HepG2 (cell line): ENCODE results near the gene FAM221B. TPM values are rescaled to one million over a fixed set of nuclear protein-coding genes. Genes with fewer than 3 reads are reported as not detected.

Experiments used
- BCL6 ChIP-seq: IDR thresholded peaks from 2 replicates; pipeline ENCODE4 v1.6.1; 2016; ENCODE audit warnings: missing genetic modification reagents, missing compliant biosample characterization
- FIP1L1 ChIP-seq: fragments of 200-400 bp; formaldehyde crosslinking; IDR thresholded peaks from 2 replicates; pipeline ENCODE4 v1.6.1; 2018; ENCODE audit warnings: low read depth, mild to moderate bottlenecking, low read length, moderate library complexity, borderline replicate concordance; ENCODE audit not compliant: insufficient read depth
- FUBP1 ChIP-seq: sonication (generic); formaldehyde crosslinking; IDR thresholded peaks from 2 replicates; pipeline ENCODE4 v1.5.1; 2020; ENCODE audit warnings: missing genetic modification reagents, mild to moderate bottlenecking, borderline replicate concordance
- GTF2F1 ChIP-seq: fragments of 150-350 bp; IDR thresholded peaks from 2 replicates; pipeline ENCODE4 v1.6.1; 2014; ENCODE audit warnings: low read length
- HHEX ChIP-seq: IDR thresholded peaks from 2 replicates; pipeline ENCODE4 v1.6.1; 2016; ENCODE audit warnings: control low read depth
- HMGA1 ChIP-seq: sonication (generic); formaldehyde crosslinking; conservative IDR thresholded peaks from 2 replicates; pipeline ENCODE4 v1.4.0; 2020; ENCODE audit warnings: missing genetic modification reagents
- HOXA7 ChIP-seq: sonication (generic); formaldehyde crosslinking; IDR thresholded peaks from 2 replicates; pipeline ENCODE4 v1.8.1; 2022; ENCODE audit warnings: mild to moderate bottlenecking, missing genetic modification reagents, moderate library complexity
- KLF13 ChIP-seq: sonication (generic); formaldehyde crosslinking; IDR thresholded peaks from 2 replicates; pipeline ENCODE4 v1.4.0; 2020; ENCODE audit warnings: mild to moderate bottlenecking, missing genetic modification reagents
- KLF6 ChIP-seq: IDR thresholded peaks from 2 replicates; pipeline ENCODE4 v1.8.0; 2016; ENCODE audit warnings: missing biosample characterization, missing genetic modification reagents
- MAFF ChIP-seq: IDR thresholded peaks from 2 replicates; pipeline ENCODE4 v1.6.1; 2011; ENCODE audit warnings: low read depth, low read length, improper control_type of control experiment
- MED1 ChIP-seq: sonication (generic); formaldehyde crosslinking; IDR thresholded peaks from 2 replicates; pipeline ENCODE4 v1.4.0; 2020; ENCODE audit warnings: missing genetic modification reagents
- NFATC3 ChIP-seq: sonication (generic); formaldehyde crosslinking; IDR thresholded peaks from 2 replicates; pipeline ENCODE4 v1.5.1; 2020; ENCODE audit warnings: mild to moderate bottlenecking, missing genetic modification reagents
- RXRB ChIP-seq: IDR thresholded peaks from 2 replicates; pipeline ENCODE4 v1.6.1; 2016; ENCODE audit warnings: borderline replicate concordance, missing genetic modification reagents, missing compliant biosample characterization
- SMYD3 ChIP-seq: sonication (generic); formaldehyde crosslinking; IDR thresholded peaks from 2 replicates; pipeline ENCODE4 v1.8.1; 2023; ENCODE audit warnings: mild to moderate bottlenecking, missing genetic modification reagents
- SNAPC5 ChIP-seq: sonication (generic); formaldehyde crosslinking; IDR thresholded peaks from 2 replicates; pipeline ENCODE4 v1.8.1; 2023; ENCODE audit warnings: mild to moderate bottlenecking, missing genetic modification reagents, borderline replicate concordance
- SP140L ChIP-seq: sonication (generic); formaldehyde crosslinking; IDR thresholded peaks from 2 replicates; pipeline ENCODE4 v1.4.0; 2020; ENCODE audit warnings: missing genetic modification reagents, borderline replicate concordance
- SRSF9 ChIP-seq: fragments of 200-400 bp; formaldehyde crosslinking; IDR thresholded peaks from 2 replicates; pipeline ENCODE4 v1.6.1; 2018; ENCODE audit warnings: borderline replicate concordance, mild to moderate bottlenecking, low read depth, low read length; ENCODE audit not compliant: insufficient read depth, poor library complexity, severe bottlenecking
- U2AF2 ChIP-seq: fragments of 200-400 bp; formaldehyde crosslinking; IDR thresholded peaks from 2 replicates; pipeline ENCODE4 v1.6.1; 2017; ENCODE audit warnings: low read depth, mild to moderate bottlenecking, low read length
- ZNF121 ChIP-seq: sonication (generic); formaldehyde crosslinking; IDR thresholded peaks from 2 replicates; pipeline ENCODE4 v1.5.0; 2020; ENCODE audit warnings: mild to moderate bottlenecking, missing genetic modification reagents
- ZNF337 ChIP-seq: sonication (generic); formaldehyde crosslinking; IDR thresholded peaks from 2 replicates; pipeline ENCODE4 v1.5.1; 2020; ENCODE audit warnings: missing genetic modification reagents, low read depth, mild to moderate bottlenecking, borderline replicate concordance
- ZNF557 ChIP-seq: sonication (generic); formaldehyde crosslinking; IDR thresholded peaks from 2 replicates; pipeline ENCODE4 v1.4.0; 2020; ENCODE audit warnings: missing genetic modification reagents
- ZNF567 ChIP-seq: sonication (generic); formaldehyde crosslinking; IDR thresholded peaks from 2 replicates; pipeline ENCODE4 v1.8.1; 2023; ENCODE audit warnings: mild to moderate bottlenecking, missing genetic modification reagents, borderline replicate concordance
- ZNF747 ChIP-seq: sonication (generic); formaldehyde crosslinking; IDR thresholded peaks from 2 replicates; pipeline ENCODE4 v1.8.1; 2023; ENCODE audit warnings: missing genetic modification reagents, mild to moderate bottlenecking, borderline replicate concordance
- polyA plus RNA-seq, 8 experiments: library from polyadenylated mRNA; depleted of rRNA in 3 of 8; stranded (reverse) in 7 of 8; unstranded in 1 of 8; fragments of >200 nt; fragmentation: Illumina TruSeq in 4 of 8; extraction: Trizol in 4 of 8; gene quantifications; 2 replicates each; pipeline versions ENCODE4 v1.2.1 to v1.2.3, GENCODE V29; 2011 to 2016; ENCODE audit warnings: low read depth in 4 of 8, missing spikeins in 1 of 8, mixed read lengths in 1 of 8; ENCODE audit not compliant: insufficient read depth in 1 of 8
- total RNA-seq, 5 experiments: library from RNA; depleted of rRNA; stranded (reverse); fragments of >200 nt; fragmentation: Illumina TruSeq; extraction: Trizol; gene quantifications; 2 replicates each; pipeline ENCODE4 v1.2.3, GENCODE V29; 2016; ENCODE audit warnings: low read depth in 1 of 5
- TF ChIP-seq, protein P1 (sequence below): sonication (generic); formaldehyde crosslinking; IDR thresholded peaks from 2 replicates; pipeline ENCODE4 v1.5.0; 2020; ENCODE audit warnings: mild to moderate bottlenecking, missing genetic modification reagents
- TF ChIP-seq, protein P2 (sequence below): sonication (generic); formaldehyde crosslinking; conservative IDR thresholded peaks from 2 replicates; pipeline ENCODE4 v1.8.0; 2022; ENCODE audit warnings: mild to moderate bottlenecking, moderate library complexity, missing genetic modification reagents

The FAM221B gene
- total and polyA plus RNA-seq, 2 of the 13 experiments (the other 11 are each of a cell fraction or from before 2014, with no cell fraction given), result not detected

DNA sequence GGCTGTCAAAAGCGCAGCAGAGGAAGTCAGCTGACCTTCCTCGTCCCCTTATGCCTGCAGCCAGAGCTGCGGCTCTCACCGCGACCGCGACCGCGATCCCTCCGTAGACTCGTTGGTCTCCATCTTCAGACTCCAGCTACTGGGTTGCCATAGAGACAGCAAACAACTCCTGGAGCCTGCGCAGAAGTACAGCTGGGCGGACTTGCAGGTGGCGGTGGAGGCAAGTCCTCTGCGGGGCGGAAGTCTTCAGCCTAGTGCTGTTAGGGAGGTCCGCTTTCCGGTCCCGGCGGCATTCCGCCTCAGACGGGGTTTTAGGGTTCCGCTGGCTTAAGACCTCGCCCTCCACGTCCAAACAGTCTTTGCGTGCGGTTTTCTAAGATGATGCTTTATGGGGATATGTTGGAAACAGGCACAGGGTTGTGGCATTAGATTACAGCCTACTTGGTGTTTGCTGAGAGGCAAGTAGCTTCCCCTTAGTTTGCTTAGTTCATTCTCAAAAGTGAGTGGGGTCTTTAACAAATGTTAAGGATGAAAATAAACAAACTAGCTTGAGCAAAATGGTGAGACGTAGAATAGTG lies 16.4 kb downstream of the FAM221B start, which contains the start of gene SPAG8 (continued):
- TF ChIP-seq MAFF (no peak), ZNF747 (CRISPR knock-in tag) (peak; percentile 77; the same call in 1 of the 2 replicates), ZNF121 (CRISPR knock-in tag) (no peak), ZNF557 (CRISPR knock-in tag) (no peak), SRSF9 (no peak), HHEX (CRISPR knock-in tag) (no peak), ZNF567 (no peak), KLF6 (CRISPR knock-in tag) (no peak), HMGA1 (no peak), ZNF337 (CRISPR knock-in tag) (no peak), HOXA7 (CRISPR knock-in tag) (no peak), SNAPC5 (CRISPR knock-in tag) (no peak), KLF13 (CRISPR knock-in tag) (no peak), MED1 (CRISPR knock-in tag) (no peak; the same call in 1 of the 2 replicates), U2AF2 (no peak), RXRB (peak; percentile 69), BCL6 (CRISPR knock-in tag) (no peak), FUBP1 (CRISPR knock-in tag) (no peak), SMYD3 (CRISPR knock-in tag) (no peak), SP140L (CRISPR knock-in tag) (no peak), NFATC3 (CRISPR knock-in tag) (no peak), FIP1L1 (no peak), GTF2F1 (no peak)
- TF ChIP-seq, protein P1, sequence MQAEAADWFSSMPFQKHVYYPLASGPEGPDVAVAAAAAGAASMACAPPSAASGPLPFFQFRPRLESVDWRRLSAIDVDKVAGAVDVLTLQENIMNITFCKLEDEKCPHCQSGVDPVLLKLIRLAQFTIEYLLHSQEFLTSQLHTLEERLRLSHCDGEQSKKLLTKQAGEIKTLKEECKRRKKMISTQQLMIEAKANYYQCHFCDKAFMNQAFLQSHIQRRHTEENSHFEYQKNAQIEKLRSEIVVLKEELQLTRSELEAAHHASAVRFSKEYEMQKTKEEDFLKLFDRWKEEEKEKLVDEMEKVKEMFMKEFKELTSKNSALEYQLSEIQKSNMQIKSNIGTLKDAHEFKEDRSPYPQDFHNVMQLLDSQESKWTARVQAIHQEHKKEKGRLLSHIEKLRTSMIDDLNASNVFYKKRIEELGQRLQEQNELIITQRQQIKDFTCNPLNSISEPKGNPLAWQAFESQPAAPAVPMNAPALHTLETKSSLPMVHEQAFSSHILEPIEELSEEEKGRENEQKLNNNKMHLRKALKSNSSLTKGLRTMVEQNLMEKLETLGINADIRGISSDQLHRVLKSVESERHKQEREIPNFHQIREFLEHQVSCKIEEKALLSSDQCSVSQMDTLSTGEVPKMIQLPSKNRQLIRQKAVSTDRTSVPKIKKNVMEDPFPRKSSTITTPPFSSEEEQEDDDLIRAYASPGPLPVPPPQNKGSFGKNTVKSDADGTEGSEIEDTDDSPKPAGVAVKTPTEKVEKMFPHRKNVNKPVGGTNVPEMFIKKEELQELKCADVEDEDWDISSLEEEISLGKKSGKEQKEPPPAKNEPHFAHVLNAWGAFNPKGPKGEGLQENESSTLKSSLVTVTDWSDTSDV (CRISPR knock-in tag), result no peak
- TF ChIP-seq, protein P2, sequence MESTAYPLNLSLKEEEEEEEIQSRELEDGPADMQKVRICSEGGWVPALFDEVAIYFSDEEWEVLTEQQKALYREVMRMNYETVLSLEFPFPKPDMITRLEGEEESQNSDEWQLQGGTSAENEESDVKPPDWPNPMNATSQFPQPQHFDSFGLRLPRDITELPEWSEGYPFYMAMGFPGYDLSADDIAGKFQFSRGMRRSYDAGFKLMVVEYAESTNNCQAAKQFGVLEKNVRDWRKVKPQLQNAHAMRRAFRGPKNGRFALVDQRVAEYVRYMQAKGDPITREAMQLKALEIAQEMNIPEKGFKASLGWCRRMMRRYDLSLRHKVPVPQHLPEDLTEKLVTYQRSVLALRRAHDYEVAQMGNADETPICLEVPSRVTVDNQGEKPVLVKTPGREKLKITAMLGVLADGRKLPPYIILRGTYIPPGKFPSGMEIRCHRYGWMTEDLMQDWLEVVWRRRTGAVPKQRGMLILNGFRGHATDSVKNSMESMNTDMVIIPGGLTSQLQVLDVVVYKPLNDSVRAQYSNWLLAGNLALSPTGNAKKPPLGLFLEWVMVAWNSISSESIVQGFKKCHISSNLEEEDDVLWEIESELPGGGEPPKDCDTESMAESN (CRISPR knock-in tag), result no peak
